22Rv1 (cell line): ENCODE measurements around the gene POLR1G.

Source experiments
- H3K27ac ChIP-seq: fragments of 450-650 bp; 2 replicates; pipeline ENCODE4 v1.5.1; 2017
- ZFX ChIP-seq: fragments of 450-650 bp; IDR thresholded peaks from 2 replicates; pipeline ENCODE4 v1.6.1; 2017; ENCODE audit warnings: antibody characterized with exemption, borderline replicate concordance
- TF ChIP-seq, protein P1 (sequence below): fragments of 450-650 bp; IDR thresholded peaks from 2 replicates; pipeline ENCODE4 v1.5.1; 2017; ENCODE audit warnings: mild to moderate bottlenecking

POLR1G gene

DNA sequence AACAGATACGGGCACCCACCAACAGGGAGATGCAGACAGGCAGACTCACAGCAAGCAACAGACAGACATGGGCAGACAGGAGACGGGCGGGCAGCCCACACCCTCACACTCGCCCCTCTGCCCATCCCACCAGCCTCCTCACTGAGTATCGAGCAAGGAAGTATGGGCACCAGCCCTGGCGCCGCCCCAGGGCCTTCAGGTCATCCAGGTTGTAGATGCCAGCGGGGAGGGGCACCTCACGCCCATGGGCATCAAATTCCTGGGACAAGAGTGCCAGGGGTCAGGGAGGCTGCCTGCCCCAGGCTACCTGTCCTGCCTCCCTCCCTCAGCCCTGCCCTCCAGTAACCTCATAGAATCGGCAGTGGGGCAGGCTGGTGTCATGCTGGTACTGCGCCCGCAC is 41.7 kb upstream of the POLR1G start:
- no peak overlapping the region for H3K27ac ChIP-seq
- TF ChIP-seq ZFX: no peak
- TF ChIP-seq, protein P1, sequence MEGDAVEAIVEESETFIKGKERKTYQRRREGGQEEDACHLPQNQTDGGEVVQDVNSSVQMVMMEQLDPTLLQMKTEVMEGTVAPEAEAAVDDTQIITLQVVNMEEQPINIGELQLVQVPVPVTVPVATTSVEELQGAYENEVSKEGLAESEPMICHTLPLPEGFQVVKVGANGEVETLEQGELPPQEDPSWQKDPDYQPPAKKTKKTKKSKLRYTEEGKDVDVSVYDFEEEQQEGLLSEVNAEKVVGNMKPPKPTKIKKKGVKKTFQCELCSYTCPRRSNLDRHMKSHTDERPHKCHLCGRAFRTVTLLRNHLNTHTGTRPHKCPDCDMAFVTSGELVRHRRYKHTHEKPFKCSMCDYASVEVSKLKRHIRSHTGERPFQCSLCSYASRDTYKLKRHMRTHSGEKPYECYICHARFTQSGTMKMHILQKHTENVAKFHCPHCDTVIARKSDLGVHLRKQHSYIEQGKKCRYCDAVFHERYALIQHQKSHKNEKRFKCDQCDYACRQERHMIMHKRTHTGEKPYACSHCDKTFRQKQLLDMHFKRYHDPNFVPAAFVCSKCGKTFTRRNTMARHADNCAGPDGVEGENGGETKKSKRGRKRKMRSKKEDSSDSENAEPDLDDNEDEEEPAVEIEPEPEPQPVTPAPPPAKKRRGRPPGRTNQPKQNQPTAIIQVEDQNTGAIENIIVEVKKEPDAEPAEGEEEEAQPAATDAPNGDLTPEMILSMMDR: no peak

DNA sequence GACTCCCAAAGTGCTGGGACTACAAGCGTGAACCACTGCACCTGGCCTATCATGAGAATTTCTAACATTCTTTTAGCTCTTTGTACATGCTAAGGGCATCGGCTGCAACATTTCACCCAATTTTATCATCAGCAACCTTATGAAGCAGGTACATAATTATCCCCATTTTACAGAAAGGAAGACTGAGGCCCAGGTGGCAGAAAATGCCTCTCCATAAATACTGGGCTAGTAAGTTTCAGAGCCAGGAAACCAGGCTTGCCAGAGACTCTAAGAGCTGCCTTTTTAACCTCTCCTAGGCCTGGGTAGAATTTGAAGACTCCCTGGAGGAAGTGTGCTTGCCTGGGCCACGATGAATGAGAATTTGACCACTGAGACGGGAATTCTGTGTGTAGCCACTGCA is 38.3 kb upstream of the POLR1G start:
- TF ChIP-seq, protein P1: no peak
- no peak for TF ChIP-seq ZFX
- peak overlapping the region; percentile 15; the same call in 1 of the 2 replicates for H3K27ac ChIP-seq

DNA sequence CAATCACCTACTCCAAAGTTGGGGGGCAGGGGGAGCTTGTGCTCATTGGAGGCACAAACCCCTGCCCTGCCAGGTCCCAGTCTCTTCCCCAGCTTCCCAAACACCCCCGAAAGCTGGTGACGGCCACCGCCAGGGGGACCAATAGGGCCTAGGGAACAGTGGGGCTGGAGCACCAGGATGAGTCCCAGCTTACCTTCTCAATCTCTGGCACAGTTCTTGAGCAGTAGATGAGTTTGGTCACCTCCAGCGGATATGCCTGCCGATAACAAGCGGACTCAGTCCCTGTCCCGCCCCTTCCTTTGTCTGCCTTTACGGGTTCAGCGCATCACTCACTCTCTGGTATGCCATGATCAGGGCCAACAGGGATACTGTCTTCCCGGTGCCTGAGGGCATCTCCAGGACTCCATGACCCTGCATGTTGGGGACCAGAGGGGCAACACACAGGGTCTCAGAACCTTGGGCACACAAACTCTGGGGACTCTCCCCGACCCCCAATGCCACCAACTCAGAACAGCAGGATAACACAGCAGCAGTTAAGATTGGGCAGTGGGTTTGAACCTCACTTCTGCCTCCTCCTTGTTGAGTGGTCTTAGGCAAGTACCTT is 37.6 kb upstream of the POLR1G start:
- peak overlapping the region; percentile 95 for H3K27ac ChIP-seq
- TF ChIP-seq ZFX: no peak
- TF ChIP-seq, protein P1: no peak

DNA sequence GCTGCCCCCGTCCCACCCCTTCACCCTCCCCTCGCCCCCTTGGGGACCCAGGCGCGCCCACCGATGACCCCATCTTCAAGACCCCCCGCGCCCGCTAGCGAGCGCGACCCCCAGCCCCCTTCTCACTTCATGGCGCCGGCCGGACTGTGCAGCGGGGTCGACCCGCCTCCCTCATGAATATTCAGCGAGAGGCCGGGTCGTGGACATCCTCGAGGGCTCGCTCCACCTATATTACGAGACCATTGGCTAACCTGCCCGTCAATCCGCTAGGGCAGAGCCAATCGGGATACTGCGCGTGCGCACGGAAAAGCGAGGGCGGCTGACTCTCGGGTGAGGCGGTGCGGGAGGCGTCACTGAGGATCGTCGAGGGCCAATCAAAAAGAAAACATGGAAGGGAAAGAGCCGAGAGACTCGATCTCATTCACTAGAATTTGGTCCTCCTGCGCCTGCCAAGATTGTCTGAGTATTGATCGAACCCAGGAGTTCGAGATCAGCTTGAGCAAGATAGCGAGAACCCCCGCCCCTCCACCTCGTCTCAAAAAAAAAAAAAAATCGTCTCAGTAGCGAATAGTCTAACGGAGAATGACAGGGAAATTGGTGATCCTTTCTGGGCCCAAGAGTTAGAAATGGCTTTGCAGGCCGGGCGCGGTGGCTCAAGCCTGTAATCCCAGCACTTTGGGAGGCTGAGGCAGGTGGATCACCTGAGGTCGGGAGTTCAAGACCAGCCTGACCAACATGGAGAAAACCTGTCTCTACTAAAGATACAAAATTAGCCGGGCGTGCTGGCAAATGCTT is 35.8 kb upstream of the POLR1G start, which contains the start of gene ERCC2:
TSS of gene ERCC2 (minus strand) at position 164 of the 795 bp plus-strand sequence. CDS start at position 131, 33 bp downstream.
- H3K27ac ChIP-seq: peak within 1 kb of the TSS; percentile 95
- TF ChIP-seq ZFX: no peak
- TF ChIP-seq, protein P1: no peak

DNA sequence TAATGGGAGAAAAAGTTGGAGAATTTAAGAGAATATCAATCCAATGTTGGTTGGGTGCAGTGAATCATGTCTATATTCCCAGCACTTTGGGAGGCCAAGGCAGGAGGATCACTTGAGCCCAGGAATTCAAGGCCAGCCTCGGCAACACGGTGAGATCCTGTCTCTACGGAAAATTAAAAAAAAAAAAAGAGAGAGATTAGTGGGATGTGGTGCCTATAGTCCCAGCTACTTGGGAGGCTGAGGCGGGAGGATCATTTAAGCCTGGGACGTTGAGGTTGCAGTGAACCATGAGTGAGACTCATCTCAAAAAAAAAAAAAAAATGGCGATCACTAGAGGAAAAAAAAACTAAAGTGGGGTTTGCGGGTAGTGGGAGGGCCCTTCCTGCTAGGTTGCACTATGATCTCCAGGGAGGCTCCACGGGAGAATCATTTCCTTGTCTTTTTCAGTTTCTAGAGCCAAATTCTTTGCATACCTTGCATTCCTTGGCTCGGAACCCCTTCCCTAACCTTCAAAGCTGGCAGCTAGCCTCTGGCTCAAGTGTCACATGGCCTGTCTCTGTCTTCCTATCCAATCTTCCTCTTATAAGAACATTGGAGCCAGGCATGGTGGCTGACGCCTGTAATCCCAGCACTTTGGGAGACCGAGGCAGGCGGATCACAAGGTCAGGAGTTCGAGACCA is 30.3 kb upstream of the POLR1G start:
- H3K27ac ChIP-seq: 0 out of 2 replicates have a peak overlapping the region, but pooled peaks have one; percentile 2
- TF ChIP-seq ZFX: no peak
- TF ChIP-seq, protein P1: no peak

DNA sequence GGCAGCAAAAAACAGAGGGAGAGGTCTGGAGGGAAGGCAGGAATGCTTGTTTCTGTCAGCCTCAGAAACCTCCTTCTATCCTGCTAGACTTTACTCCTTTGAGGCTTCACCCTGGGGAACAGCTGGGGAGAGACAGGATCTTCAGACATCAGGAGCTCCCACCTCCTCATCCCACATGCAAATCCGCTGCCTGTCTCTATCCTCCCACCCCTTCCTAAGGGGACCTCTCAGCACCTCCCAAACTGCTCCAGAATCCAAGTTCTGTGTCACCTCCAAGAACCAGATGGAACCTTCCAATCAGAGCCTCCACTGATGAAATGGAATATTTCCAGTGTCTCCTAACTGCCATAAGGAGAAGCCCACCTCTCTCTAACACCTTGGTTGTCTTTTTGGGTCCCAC is 26.3 kb upstream of the POLR1G start:
- TF ChIP-seq, protein P1: no peak
- no peak for TF ChIP-seq ZFX
- no peak overlapping the region for H3K27ac ChIP-seq

DNA sequence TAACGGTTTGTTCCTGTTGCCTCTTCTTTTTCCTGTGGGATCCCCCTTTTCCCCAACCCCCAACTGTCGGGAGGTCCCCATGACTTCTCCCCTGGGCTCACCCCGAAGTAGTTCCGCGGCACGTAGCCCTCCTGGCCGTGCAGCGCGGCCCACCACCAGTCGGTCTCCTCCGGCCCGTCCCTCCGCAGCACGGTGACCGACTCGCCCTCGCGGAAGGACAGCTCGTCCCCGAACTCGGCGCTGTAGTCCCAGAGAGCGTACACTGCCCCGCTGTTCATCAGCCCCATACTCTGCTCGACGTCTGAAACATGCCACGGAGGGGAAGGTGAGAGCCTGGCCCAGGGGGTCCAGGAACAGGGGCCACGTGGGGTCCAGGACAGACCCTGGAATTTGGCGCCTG is 24.0 kb upstream of the POLR1G start:
- H3K27ac ChIP-seq: no peak overlapping the region
- TF ChIP-seq ZFX: no peak
- TF ChIP-seq, protein P1: no peak
